Measurements from ENCODE around the gene ACADVL.
A peak's percentile ranks its signal among the peaks of the same experiment; 100 is the strongest.
"Not testable (repeated sequence)": the region's sequence is repeated elsewhere in the genome, so short reads cannot be mapped to it uniquely, and the experiment has no call there.

ACADVL gene

GRCh38 chr17:7235693-7236665, 16.2 kb downstream of the ACADVL start:
- no peak for DNase-seq

DNA sequence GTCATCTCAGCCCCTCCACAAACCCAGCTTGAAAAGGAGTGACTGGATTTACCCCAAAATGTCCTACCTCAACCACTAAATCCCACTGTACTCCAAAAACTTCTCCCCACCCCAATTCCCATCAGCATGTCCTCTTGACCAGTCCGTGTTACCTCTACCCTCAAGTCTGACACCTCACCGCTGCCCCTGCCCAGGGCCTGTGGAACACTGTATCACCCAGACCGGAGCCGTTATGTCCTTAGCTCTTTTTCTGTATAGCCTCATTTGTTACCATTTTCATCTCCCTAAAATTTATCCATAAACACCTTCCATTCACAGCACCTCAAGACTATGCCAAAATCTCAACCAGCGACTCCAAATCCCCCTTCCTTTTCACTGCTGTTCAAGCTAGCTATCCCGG, 17.1 kb downstream of the ACADVL start:
- no peak for DNase-seq

- no peak for DNase-seq
Measured at GRCh38 chr17:7237266-7237760, 17.6 kb downstream of the ACADVL start.

GRCh38 chr17:7237761-7238419, 18.2 kb downstream of the ACADVL start:
- peak; percentile 19 for DNase-seq

DNA sequence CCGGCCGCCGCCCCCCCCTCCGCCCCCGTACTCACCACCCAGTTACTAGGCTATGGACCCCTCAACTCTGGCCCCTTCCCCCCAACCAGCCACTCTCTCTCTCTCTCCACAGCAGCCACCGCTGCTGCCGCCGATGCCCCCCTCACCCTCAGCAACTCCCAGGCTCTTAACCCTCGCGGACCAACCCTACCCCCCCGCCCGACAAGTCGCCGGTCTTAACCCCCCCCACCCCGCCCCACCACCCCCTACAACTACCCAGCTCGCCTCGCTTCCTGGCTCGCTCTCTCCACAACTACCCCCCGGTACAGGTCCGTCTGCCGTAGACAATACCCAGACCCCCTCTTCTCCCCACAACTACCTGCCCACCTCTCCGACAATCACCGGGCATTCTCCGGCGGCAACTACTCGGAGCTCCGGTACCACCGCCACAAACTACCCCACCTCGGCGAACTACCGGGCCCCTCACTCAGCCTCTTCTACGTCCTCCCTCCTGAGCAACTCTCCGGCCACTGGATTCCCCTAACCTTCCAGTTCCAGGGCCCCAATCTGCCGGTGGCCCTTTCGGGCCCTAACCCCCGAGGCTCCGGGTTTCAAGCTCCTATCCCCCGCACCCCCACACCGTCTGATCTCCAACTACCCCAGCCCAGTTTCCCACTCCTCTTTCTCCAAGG, 18.8 kb downstream of the ACADVL start:
- no peak for DNase-seq

DNA sequence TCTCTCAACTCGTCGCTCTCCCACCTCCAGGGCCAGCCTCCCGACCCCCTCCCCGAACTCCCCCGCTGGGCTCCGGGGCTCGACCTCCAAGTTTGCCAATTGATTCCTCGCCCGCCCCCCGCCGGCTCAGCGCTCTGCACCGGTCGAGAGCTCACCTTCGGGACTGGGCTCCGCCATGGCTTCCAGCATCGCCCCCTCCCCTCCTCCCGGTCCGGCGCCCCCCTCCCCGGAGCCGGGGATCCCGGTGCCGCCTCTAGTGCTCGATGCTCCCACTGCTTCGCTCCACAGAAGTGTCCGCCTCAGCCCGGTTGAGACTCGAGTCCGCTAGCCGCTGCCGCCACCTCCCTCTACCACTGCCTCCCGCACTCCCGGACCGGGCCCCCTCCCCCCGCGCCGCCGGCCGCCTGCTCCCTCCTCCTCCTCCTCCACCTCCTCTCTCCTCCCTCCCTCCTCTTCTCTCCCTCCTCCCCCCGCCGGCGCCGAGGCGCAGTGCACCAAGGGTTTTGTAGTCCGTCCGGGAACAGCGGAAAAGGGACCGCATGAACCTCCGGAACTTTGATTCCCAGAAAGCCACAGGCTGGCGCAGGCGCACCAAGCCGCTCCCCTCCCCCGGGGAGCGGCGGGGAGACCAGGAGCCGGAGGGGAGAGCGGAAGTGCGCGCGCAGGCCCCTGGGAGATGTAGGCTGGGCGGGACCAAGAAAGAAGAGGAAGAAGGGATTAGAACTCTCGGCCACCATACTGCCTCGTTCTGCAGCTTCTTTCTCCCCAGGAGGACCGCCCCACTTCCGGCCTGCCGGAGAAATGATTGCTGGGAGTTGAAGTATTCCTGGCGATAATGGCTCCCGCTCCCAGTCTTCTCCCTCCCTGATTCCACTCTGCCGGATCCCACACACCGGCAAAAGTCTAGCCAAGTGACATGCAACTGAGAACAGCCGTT, 19.6 kb downstream of the ACADVL start, which contains the start of gene PHF23:
PHF23 (minus strand) TSS at position 367 of the 937 bp plus-strand sequence; CDS start at position 189, 178 bp downstream.
- DNase-seq, result peak; percentile 96

DNA sequence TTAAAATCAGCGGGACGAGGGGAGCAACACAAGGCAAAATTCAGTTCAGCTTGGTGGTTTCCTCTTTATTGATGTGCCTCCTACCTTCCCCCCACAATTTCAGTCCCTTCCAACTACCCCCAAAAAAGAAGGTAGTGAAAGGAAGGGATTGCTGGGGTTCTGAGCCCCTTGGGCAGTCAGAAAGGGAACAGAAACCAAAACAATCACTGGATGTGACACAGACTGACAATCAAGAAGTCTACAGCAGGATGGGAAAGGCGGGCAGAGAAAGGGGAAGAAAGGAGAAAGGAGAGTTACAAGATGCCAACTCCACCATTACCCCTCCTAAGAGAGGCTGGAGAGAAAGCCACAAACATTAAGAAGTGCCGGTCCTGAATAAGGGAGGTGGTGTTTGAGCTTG, 20.6 kb downstream of the ACADVL start:
- no peak for DNase-seq

DNA sequence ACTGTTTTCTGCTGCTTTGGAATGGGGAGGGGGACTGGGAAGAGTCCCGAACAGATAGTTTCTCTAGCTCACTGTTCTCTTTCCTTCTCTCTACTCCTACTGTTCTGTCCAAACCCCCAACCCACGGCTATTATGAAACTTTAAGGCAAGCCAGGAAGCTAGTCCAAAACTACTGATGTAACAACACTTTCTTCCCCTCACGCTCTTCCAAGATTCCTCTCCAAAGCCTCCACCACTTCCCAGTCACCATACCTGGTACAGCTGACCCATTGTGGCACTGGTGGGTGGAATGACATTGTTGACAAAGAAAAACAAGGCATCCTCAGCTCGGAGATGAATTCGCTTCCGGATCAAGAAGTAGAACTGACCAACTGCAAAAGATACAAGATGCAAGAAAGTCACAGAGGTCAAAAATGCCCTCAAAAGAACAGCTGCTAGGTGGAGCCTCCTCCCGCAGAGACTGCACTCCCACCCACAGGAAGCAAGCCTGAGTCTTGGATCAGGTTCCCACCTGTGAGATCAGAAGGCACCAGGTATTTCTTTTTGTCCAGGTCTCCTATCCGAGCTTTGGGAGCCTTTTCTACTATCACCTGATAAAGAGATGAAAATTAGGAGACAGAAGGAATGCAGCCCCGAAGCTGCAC, 21.5 kb downstream of the ACADVL start:
- no peak for DNase-seq

DNA sequence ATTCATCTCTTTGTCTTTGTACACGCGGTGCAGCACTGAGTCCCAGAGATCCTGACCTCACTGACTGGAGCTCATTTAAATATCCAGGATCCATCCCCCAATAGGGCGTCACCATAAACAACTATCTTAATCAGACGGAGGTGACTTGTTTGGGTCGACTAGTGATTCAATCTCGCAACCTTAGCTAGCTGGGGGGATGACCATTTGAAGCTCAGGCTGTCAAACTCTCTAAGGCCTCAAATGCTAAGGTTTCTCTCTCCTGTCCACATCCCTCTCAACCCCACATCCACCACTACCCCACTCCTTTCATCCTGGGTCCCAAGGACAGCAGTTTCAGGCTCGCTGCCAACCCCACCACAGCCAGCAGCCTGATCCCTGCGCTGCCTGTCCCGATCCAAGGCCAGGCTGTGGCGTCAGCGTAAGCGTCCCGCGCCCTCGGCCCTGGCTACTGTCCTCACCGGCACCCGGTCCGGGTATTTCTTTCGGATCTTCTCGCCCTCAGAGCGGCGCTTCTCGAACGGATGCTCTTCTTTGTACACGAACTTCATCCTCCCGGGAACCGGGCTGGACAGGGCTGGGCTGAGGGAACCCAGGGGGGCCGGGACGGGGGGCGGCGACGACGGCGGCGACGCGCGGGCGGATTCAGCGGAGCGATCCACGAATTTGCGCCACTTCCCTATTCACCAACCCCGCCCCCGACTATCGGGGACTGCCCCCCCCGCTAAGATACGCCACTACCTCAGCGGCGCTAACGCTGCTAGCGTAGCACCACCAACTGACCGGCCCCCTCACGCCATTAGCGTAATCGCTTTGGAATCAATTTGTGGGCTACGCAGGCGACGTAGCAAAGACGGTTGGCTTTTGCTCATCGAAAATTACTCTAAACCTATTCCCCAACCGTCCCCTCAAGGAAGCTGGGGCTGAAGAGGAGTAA, 22.3 kb downstream of the ACADVL start, which contains the start of gene GABARAP:
GABARAP (minus strand) TSS at position 667 of the 934 bp plus-strand sequence; CDS start at position 548, 119 bp downstream.
- peak; percentile 77 for DNase-seq

GRCh38 chr17:7242717-7243452, 23.1 kb downstream of the ACADVL start:
- DNase-seq, result peak; percentile 90

GRCh38 chr17:7243453-7243729, 23.7 kb downstream of the ACADVL start:
- DNase-seq, result no peak

DNA sequence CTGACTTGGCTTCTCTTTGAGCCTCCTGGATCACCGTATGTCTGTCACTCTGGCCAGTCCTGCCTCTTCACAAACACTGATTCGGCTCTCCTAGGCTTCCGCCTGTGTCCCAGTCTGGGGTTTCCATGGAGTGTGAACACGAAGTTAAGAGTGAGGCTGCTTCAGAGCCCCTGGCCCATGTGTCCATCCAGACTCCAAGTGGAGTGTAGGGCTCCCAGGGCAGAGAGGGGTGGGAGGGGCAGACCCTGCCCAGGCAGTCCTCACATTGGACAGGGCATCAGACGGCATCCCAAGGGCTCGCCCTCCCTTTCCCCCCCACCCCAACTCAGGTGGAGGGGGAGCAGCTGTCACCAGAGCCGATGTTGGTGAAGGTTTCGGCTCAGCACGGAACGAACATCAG, 24.1 kb downstream of the ACADVL start:
- DNase-seq, result not testable (repeated sequence)

- no peak for DNase-seq
Measured at GRCh38 chr17:7246779-7247178, 27.0 kb downstream of the ACADVL start.

GRCh38 chr17:7248796-7249195, 29.1 kb downstream of the ACADVL start:
- DNase-seq, result no peak

DNA sequence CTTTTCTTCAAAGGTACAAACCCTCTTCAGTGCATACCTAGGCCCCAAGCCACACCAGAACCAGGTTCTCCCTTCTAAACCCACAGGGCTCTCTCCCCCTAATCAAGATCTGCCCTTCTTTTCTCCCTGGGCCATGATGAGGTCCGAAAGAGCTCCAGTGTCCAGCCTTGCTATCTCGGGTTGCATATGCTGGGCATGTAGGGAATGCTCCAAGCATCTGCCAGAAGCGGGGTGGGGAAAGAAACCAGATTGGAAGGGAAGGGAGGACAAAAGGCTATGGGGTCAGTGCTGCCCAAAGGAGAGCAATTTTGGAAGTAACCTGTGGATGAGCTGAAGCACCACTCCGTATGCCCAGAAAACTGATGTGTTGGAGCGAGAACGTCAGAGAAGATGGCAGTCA, 29.5 kb downstream of the ACADVL start:
- no peak for DNase-seq

- no peak for DNase-seq
Measured at GRCh38 chr17:7249830-7250229, 30.1 kb downstream of the ACADVL start.

GRCh38 chr17:7250695-7251627, 31.2 kb downstream of the ACADVL start:
- DNase-seq, result no peak

- DNase-seq, result peak; percentile 95
Measured at GRCh38 chr17:7251661-7252175, 32.0 kb downstream of the ACADVL start, which contains the start of gene CTDNEP1. CTDNEP1 (minus strand) TSS chr17:7251734; CDS start chr17:7251296, 438 bp downstream.

All from NCI-H1092 (cell line).